Trophoblast cell (in vitro differentiated cells and primary cell): ENCODE measurements around the gene FUT3.
"Not testable (repeated sequence)": the region's sequence is repeated elsewhere in the genome, so short reads cannot be mapped to it uniquely, and the experiment has no call there.

Experiments used
- DNase-seq, 2 donors: peaks; one replicate each; pipeline ENCODE4 v3.0.0-alpha.2; 2016
- H2AFZ ChIP-seq: 2 replicates; pipeline ENCODE4 v1.6.1; 2013; ENCODE audit warnings: low read length, moderate library complexity, mild to moderate bottlenecking; ENCODE audit not compliant: insufficient read depth, poor library complexity
- H2AK5ac ChIP-seq: 2 replicates; pipeline ENCODE4 v1.6.1; 2013; ENCODE audit warnings: mild to moderate bottlenecking, low read length
- H2BK120ac ChIP-seq: 2 replicates; pipeline ENCODE4 v1.6.1; 2013; ENCODE audit warnings: low read length, mild to moderate bottlenecking, moderate library complexity; ENCODE audit not compliant: insufficient read depth, poor library complexity
- H2BK12ac ChIP-seq: 2 replicates; pipeline ENCODE4 v1.6.1; 2013; ENCODE audit warnings: mild to moderate bottlenecking, low read length, moderate library complexity
- H2BK5ac ChIP-seq: 2 replicates; pipeline ENCODE4 v1.6.1; 2013; ENCODE audit warnings: low read length, low read depth, moderate library complexity, mild to moderate bottlenecking; ENCODE audit not compliant: poor library complexity
- H3K14ac ChIP-seq: 2 replicates; pipeline ENCODE4 v1.6.1; 2013; ENCODE audit warnings: mild to moderate bottlenecking, low read length
- H3K18ac ChIP-seq: 2 replicates; pipeline ENCODE4 v1.6.1; 2013; ENCODE audit warnings: mild to moderate bottlenecking, low read length
- H3K23ac ChIP-seq: 2 replicates; pipeline ENCODE4 v1.6.1; 2013; ENCODE audit warnings: low read length
- H3K27ac ChIP-seq: 2 replicates; pipeline ENCODE4 v1.5.1; 2013; ENCODE audit warnings: low read depth, mild to moderate bottlenecking, inconsistent platforms, low read length, moderate library complexity
- H3K27me3 ChIP-seq: 2 replicates; pipeline ENCODE4 v1.6.1; 2013; ENCODE audit warnings: inconsistent platforms, mild to moderate bottlenecking, low read length, moderate library complexity; ENCODE audit not compliant: insufficient read depth
- H3K36me3 ChIP-seq, 2 experiments: 1 replicate in 1 of 2; 2 replicates in 1 of 2; pipeline ENCODE4 v1.6.1; 2013; ENCODE audit warnings: low read length in 2 of 2, mild to moderate bottlenecking in 2 of 2, moderate library complexity in 1 of 2; ENCODE audit not compliant: insufficient read depth in 2 of 2, control insufficient read depth in 1 of 2
- H3K4ac ChIP-seq: 2 replicates; pipeline ENCODE4 v1.6.1; 2013; ENCODE audit warnings: low read depth, mild to moderate bottlenecking, low read length, moderate library complexity
- H3K4me1 ChIP-seq, 2 experiments: 1 replicate in 1 of 2; 2 replicates in 1 of 2; pipeline ENCODE4 v1.6.1; 2013; ENCODE audit warnings: low read length in 2 of 2, mild to moderate bottlenecking in 2 of 2, moderate library complexity in 1 of 2; ENCODE audit not compliant: insufficient read depth in 2 of 2, control insufficient read depth in 1 of 2
- H3K4me2 ChIP-seq: 2 replicates; pipeline ENCODE4 v1.6.1; 2013; ENCODE audit warnings: inconsistent platforms, mild to moderate bottlenecking, low read length, moderate library complexity
- H3K4me3 ChIP-seq: 2 replicates; pipeline ENCODE4 v1.5.1; 2013; ENCODE audit warnings: mild to moderate bottlenecking, low read depth, low read length, inconsistent platforms
- H3K79me1 ChIP-seq: one replicate; pipeline ENCODE4 v1.6.1; 2013; ENCODE audit warnings: low read length
- H3K79me2 ChIP-seq: 2 replicates; pipeline ENCODE4 v1.6.1; 2013; ENCODE audit warnings: low read length, mild to moderate bottlenecking; ENCODE audit not compliant: control insufficient read depth, insufficient read depth, poor library complexity
- H3K9ac ChIP-seq: 2 replicates; pipeline ENCODE4 v1.6.1; 2013; ENCODE audit warnings: mild to moderate bottlenecking, low read length
- H3K9me3 ChIP-seq: 2 replicates; pipeline ENCODE4 v1.6.1; 2013; ENCODE audit warnings: low read depth, mild to moderate bottlenecking, control low read depth, inconsistent platforms, low read length; ENCODE audit not compliant: insufficient read depth
- H4K12ac ChIP-seq: 2 replicates; pipeline ENCODE4 v1.6.1; 2013; ENCODE audit warnings: low read depth, mild to moderate bottlenecking, low read length, moderate library complexity
- H4K8ac ChIP-seq: 2 replicates; pipeline ENCODE4 v1.6.1; 2013; ENCODE audit warnings: low read depth, mild to moderate bottlenecking, low read length, moderate library complexity
- H4K91ac ChIP-seq: one replicate; pipeline ENCODE4 v1.6.1; 2013; ENCODE audit warnings: low read depth, mild to moderate bottlenecking, low read length, moderate library complexity
- WGBS: extraction: QIAGEN DNeasy Blood & Tissue Kit; methylation state at CpG from one replicate; pipeline ENCODE4 v1.1.7; 2013; ENCODE audit warnings: missing lambda C conversion rate; ENCODE audit not compliant: insufficient read length, insufficient coverage; ENCODE audit errors: extremely low coverage; 5-methylcytosine and 5-hydroxymethylcytosine counted together

Gene FUT3

GRCh38 chr19:5891572-5891937 lies 40.3 kb upstream of the FUT3 start:
- Histone ChIP-seq H4K8ac (no peak overlapping the region), H3K4me1 (peaks cover 0 to 2% of the 10 kb centered on the region in 2 experiments), H3K9ac (no peak overlapping the region), H3K36me3 (peaks cover 22 to 25% of the 10 kb centered on the region in 2 experiments), H2AFZ (no peak overlapping the region), H2BK120ac (no peak overlapping the region), H2BK12ac (no peak overlapping the region), H3K4me3 (no peak overlapping the region), H2BK5ac (no peak overlapping the region), H4K91ac (no peak overlapping the region), H3K23ac (no peak overlapping the region), H3K4ac (no peak overlapping the region), H3K14ac (no peak overlapping the region), H3K79me1 (no peaks in the 10 kb centered on the region), H3K4me2 (no peak overlapping the region), H3K79me2 (no peaks in the 10 kb centered on the region), H3K27ac (no peak overlapping the region), H3K27me3 (no peaks in the 10 kb centered on the region), H2AK5ac (no peak overlapping the region), H4K12ac (no peak overlapping the region), H3K9me3 (peaks cover 1% of the 10 kb centered on the region), H3K18ac (no peak overlapping the region)
- DNase-seq: no peak
- WGBS: no CpG with 5 or more reads among the region's 4 CpGs

GRCh38 chr19:5890099-5890498 lies 38.9 kb upstream of the FUT3 start:
- no peak overlapping the region for H2BK12ac ChIP-seq
- H3K4me2 ChIP-seq: no peak overlapping the region
- WGBS: no CpG with 5 or more reads among the region's 10 CpGs
- H4K8ac ChIP-seq: no peak overlapping the region
- H3K4me1 ChIP-seq: peaks cover 0 to 2% of the 10 kb centered on the region in 2 experiments
- H3K14ac ChIP-seq: no peak overlapping the region
- H3K4ac ChIP-seq: no peak overlapping the region
- H3K9ac ChIP-seq: no peak overlapping the region
- H4K91ac ChIP-seq: no peak overlapping the region
- no peak overlapping the region for H3K23ac ChIP-seq
- no peak for DNase-seq
- no peaks in the 10 kb centered on the region for H3K27me3 ChIP-seq
- no peak overlapping the region for H3K18ac ChIP-seq
- H3K4me3 ChIP-seq: no peak overlapping the region
- no peak overlapping the region for H2BK120ac ChIP-seq
- H2AFZ ChIP-seq: no peak overlapping the region
- no peak overlapping the region for H2BK5ac ChIP-seq
- H3K79me1 ChIP-seq: no peaks in the 10 kb centered on the region
- no peak overlapping the region for H4K12ac ChIP-seq
- H2AK5ac ChIP-seq: no peak overlapping the region
- peaks cover 8 to 11% of the 10 kb centered on the region in 2 experiments for H3K36me3 ChIP-seq
- no peaks in the 10 kb centered on the region for H3K9me3 ChIP-seq
- H3K79me2 ChIP-seq: no peaks in the 10 kb centered on the region
- H3K27ac ChIP-seq: no peak overlapping the region

- no peaks in the 10 kb centered on the region for H3K79me2 ChIP-seq
- H3K14ac ChIP-seq: no peak overlapping the region
- H3K4me2 ChIP-seq: no peak overlapping the region
- H3K27me3 ChIP-seq: no peaks in the 10 kb centered on the region
- H2BK120ac ChIP-seq: no peak overlapping the region
- no peak overlapping the region for H2BK5ac ChIP-seq
- H3K27ac ChIP-seq: no peak overlapping the region
- no peaks in the 10 kb centered on the region for H3K79me1 ChIP-seq
- H2AK5ac ChIP-seq: no peak overlapping the region
- no peak overlapping the region for H3K9ac ChIP-seq
- H4K91ac ChIP-seq: no peak overlapping the region
- DNase-seq: peak; percentile 17 to 27
- H3K4me1 ChIP-seq: peaks cover 0 to 2% of the 10 kb centered on the region in 2 experiments
- H3K4me3 ChIP-seq: no peak overlapping the region
- WGBS: no CpG with 5 or more reads among the region's 17 CpGs
- no peak overlapping the region for H3K23ac ChIP-seq
- no peak overlapping the region for H2AFZ ChIP-seq
- H4K8ac ChIP-seq: no peak overlapping the region
- H3K9me3 ChIP-seq: no peaks in the 10 kb centered on the region
- no peak overlapping the region for H4K12ac ChIP-seq
- H3K36me3 ChIP-seq: peaks cover 2 to 4% of the 10 kb centered on the region in 2 experiments
- no peak overlapping the region for H3K18ac ChIP-seq
- H3K4ac ChIP-seq: no peak overlapping the region
- no peak overlapping the region for H2BK12ac ChIP-seq
Measured at GRCh38 chr19:5889288-5889971, 38.2 kb upstream of the FUT3 start.

GRCh38 chr19:5884065-5884811 lies 33.0 kb upstream of the FUT3 start:
- not testable (repeated sequence) for H3K27ac ChIP-seq, H4K12ac ChIP-seq, H3K9me3 ChIP-seq, H3K4me1 ChIP-seq, H2AK5ac ChIP-seq, H3K79me1 ChIP-seq, H3K79me2 ChIP-seq, H2BK12ac ChIP-seq, H3K9ac ChIP-seq, H3K18ac ChIP-seq, H2BK120ac ChIP-seq, H3K27me3 ChIP-seq, H3K4me3 ChIP-seq, DNase-seq, H2BK5ac ChIP-seq, H3K23ac ChIP-seq, H2AFZ ChIP-seq, H3K4me2 ChIP-seq, H4K91ac ChIP-seq, H3K4ac ChIP-seq, H3K14ac ChIP-seq, H4K8ac ChIP-seq, H3K36me3 ChIP-seq
- no CpG with 5 or more reads among the region's 11 CpGs for WGBS
